ENCODE data around the gene MAD1L1.
A peak's percentile ranks its signal among the peaks of the same experiment; 100 is the strongest.
"Not testable (repeated sequence)": the region's sequence is repeated elsewhere in the genome, so short reads cannot be mapped to it uniquely, and the experiment has no call there.

The MAD1L1 gene

DNA sequence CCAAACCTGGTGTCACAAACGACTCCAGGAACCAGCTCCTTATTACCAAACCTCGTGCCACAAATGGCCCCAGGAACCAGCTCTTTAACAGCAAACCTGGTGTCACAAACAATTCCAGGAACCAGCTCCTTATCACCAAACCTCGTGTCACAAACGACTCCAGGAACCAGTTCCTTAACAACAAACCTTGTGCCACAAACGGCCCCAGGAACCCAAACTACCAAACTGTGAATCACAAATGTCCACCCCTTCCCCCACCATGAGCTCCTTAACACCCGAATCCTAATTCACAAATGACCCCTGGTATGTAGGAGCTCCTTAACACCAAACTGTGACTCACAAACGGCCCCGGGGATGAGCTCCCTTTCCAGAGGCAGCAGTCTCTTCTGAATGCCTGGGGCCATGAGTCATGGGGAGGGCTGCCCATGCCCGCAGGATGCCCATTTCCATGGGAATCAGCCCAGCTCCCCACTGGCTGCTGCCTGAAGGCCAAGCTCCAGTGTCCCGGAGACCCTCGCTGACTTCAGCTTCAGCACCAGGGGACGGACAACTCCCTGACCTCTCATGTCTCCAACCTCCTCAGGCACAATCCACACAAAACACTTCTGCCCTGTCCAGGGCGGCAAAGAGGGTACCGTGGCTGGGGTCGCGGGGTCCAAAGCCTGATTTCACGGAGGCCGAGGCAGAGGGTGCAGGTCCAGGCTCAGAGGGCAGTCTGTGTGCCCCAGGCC, 349.5 kb downstream of the MAD1L1 start:
- no peak for DNase-seq (ENCODE audit: low spot score)

DNA sequence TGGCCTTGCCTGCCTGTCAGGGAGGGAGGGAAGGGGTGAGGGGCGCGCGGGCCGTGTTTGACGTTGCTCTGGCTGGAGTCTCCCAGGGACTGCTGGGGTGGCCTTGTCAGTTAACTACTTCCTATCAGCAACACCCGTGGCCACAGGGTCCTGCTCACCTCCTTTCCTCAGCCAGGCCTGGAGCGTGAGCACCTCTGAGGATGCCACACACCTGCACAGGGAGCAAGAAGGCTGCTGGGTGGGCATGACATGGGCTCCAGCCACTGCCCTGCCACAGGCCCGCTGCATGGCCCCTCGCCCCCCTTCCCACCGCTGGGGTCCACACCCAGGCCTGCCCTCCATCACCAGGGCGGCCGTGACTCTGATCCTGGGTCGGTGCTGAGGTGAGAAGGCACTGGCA, 350.3 kb downstream of the MAD1L1 start:
- no peak for DNase-seq (ENCODE audit: low spot score)

DNA sequence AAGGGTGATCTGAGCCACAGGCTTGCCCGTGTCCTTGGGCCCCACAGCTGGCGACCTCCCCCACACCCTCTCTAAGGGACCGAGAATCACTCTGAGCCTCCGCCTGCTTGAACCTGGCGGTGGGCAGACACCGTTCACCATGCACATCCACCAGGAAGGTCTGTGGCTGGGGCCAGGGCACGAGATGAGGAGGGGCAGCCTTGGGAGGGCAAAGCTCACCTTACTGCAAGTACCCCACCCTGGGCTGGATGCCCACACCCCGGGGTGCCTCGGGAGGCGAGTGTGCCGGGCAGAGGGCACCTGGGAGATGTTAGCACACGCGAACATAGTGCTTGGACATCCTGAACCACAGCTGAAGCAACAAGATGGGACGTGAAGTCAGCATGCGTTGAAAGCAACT, 350.8 kb downstream of the MAD1L1 start:
- no peak for DNase-seq (ENCODE audit: low spot score)

DNA sequence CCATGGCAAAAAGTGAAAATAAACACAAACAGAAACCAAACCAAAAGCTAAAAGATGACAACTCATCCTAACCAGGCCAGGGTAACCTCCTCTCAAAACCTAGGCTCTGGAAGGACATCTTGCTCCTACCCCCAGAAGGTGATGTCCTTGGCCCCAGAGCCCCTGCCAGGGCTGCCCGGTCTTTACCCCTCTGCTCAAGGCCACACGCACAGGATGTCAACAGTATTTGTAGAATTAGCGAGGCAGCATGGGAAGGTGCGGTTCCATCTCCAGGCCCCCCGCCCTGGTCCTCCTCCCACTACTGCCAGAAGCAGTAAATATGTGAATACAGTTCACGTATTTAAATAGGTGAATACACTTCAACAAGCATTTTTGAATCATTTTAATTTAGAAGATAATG, 356.1 kb downstream of the MAD1L1 start:
- DNase-seq (ENCODE audit: low spot score) = not testable (repeated sequence)

DNA sequence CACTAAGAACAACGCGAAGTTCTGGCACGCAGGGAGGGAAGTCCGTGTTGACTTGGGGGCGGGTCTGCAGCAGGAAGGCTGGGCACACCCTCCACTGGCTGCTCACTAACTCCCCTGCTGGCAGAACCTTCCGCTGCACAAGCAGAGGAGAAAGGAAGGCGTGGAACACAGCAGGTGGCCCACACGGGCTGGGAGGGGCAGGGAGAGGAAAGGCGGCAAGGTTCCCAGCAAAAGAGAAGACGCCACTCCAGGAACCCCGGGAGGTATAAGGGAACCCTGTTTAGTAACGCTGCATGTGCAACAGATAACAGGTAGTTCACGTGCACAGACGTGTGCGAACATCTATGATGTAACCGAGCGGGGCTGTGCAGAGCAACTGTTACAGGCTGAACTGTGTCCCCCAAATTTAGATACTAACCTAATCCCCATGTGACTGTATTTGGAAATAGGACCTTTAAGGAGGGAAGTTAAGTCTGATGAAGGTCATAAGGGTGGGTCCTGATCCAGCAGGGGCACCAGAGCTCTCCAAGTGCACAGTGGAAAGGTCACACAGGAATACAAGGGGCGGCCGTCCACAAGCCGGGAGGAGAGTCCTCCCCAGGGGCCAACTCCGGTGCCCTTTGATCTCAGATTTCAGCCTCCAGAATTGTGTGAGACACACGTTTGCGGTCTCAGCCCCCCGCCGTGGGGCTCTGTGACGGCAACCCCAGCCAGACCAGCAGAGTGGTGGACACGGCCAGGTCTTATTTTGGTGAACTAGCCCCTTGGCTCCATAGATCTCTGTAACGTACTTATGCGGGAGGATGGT, 357.1 kb downstream of the MAD1L1 start:
- DNase-seq (ENCODE audit: low spot score) = not testable (repeated sequence)

DNA sequence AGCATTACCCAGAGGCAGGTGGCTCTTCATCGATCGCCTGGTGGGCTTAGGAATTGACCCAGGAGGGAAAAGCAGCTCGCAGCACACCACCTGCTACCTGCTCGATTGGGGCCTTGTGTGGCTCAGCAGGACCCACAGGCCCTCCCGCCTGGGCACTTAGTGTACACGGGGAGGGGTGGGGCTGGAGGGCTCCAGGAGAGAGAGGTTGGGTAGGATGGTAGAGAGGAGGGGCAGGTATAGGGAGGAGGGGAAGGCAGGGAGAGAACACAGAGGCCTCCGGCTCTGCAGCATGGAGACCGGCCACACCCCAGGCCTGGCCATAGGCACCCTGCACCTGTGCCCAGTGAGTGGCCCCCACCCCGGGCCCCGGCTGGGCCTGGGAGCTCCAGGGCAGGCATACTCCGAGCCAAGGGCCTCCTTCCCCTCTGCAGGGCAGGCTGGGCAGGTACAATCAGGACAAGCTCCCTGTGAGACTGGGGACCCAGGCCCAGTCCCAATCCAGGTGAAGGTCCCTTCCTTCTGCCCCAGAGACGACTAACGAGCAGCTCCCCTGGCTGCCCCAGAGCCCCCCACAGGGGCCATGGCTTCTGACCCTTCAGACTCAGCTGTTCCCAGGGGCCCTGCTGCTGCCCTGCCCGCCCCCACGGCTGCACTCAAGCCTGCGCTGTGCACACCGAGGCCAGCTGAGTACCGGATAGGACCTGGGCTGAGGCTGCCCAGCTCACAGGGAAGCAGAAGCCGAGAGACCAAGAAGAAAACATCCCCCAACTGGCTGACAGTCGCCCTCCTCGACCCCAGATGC, 358.0 kb downstream of the MAD1L1 start:
- not testable (repeated sequence) for DNase-seq (ENCODE audit: low spot score)

DNA sequence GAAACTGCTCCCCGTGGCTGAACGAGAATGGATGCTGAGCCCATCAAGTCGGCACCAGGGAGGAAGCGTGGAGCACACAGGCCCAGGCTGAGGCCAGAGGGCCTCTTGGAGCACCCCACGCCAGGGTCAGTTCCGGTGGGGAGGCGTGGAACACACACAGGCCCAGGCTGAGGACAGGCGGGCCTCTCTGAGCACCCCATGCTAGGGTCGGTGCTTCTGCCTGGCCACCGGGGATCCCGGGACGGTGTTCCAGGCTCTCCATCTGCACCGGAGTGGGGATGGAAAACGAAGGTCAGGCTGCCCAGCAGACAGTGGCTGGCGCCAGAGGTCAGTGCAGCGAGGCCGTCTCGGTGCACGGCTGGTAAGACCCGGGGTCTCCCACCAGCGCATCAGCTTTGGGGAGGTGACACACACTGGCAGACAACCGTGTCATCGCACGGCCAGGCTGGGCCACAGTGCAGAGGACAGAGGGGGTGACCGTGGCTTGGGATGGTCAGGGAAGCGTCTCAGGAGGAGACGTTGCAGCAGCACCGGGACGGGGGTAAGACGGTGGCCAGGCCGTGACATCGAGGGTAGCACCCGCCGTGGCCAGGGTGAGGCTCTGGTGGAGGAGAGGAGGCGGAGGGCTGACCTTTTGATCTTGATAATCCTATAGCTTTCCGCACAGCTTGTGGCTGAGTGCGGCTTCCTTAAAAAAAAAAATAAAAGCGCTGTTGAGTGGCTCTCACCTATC, 358.7 kb downstream of the MAD1L1 start:
- DNase-seq (ENCODE audit: low spot score) = no peak

DNA sequence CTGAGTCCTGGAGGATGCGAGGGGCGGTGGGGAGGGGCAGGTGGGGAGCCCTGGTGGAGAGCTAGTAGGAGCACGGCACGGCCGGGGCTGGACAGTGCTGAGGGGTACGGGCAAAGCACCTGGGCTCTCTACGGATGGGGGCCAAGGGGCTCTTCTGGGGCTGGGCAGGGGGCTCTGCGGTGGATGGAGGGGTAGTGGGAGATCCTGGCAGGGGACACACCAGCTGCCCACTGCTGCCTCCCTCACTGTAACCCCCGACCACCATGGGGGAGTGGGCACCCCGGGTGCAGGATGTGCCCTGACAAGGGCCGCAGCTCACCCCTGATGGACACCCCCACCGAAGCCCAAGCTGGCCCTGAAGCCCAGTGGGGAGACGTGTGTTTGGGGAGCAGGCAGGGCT, 359.3 kb downstream of the MAD1L1 start:
- DNase-seq (ENCODE audit: low spot score) = no peak

DNA sequence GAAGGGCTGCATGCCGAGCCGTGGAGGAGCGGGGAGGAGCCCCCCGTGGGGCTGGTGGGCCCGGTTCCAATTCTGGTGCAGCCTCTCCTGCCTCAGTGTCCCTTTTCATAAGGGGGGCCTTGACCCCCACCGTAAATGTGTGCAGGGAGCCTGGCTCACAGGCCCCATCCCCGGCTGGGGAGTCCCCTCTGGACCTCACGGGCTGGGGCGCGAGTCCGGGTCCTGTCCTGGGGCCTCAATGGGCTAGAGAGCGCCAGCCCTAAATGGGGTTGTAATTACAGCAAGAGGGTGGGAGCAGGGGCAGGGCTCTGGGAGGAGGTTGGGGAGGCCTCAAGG, 359.7 kb downstream of the MAD1L1 start:
- DNase-seq (ENCODE audit: low spot score) = no peak

DNA sequence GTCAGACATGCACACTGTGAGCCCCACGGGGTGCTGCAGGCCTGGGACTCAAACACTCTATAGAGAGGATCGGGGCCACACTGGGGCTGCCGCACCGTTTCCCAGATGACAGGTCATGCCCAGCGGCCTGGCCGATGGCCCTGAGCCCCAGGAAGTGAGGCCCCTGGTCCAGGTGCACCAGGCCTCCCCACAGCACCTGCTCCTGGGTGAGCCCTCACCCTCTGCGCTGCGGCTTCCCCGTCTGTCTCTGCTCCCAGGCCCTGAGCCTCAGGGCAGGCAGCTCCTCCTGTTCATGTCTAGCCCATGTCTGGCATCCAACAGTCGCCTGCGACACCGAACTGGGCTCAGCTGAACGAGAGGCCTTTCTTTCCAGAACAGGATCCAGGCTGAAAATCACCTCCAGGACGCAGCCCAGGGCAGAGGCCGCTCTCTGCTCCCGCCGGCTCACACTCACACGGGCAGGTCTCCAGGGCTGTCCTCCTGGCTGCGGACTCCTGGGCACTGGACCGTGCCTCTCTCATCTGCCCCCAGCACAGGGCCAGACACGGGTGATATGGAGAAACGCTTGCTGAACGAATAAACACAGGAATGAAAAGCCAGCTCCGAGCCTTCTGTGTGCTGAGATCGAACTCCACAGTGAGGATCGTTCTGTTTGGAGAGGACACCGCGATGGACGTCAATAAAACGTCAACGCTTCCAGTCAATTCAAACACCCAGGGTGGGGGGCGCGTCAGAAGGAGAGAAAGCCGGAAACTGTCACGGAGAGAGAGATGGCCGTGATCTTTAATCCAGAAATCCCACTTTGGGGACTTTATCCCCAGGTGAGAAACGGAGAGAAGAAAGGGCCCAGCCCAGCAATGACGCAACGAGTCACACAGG, 360.3 kb downstream of the MAD1L1 start:
- no peak for DNase-seq (ENCODE audit: low spot score)

DNA sequence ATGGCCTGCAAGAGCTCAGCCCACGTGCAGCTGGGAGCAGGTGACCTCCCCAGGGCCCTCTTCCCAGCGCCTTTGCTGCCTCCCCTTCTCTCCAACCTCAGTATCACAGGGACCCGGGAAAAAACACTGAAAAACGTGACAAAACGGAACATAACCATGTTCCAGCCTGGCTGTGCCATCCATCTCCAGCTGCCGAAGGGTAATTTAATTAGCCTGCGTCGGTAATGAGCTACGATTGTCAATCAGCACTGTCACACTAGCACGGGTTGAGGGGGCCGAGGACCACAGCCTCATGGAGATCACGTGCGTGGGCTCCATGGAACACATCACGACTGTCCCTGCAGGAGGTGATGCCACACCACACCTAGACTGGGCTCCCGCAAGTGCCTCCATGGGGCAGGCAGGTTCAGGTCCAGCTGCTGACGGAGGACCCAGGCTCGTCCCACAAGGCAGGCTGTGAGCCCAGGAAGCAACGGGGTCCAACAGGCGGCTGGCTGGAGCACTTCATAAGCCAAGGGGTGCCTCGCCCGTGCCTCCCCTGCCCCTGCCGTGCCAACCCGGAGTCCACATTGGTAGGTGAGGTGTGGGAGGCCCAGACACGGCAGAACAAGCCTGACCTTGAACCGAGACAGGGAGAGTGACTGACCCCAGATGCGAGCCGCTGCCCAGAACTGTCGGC, 363.2 kb downstream of the MAD1L1 start:
- DNase-seq (ENCODE audit: low spot score) = no peak

DNA sequence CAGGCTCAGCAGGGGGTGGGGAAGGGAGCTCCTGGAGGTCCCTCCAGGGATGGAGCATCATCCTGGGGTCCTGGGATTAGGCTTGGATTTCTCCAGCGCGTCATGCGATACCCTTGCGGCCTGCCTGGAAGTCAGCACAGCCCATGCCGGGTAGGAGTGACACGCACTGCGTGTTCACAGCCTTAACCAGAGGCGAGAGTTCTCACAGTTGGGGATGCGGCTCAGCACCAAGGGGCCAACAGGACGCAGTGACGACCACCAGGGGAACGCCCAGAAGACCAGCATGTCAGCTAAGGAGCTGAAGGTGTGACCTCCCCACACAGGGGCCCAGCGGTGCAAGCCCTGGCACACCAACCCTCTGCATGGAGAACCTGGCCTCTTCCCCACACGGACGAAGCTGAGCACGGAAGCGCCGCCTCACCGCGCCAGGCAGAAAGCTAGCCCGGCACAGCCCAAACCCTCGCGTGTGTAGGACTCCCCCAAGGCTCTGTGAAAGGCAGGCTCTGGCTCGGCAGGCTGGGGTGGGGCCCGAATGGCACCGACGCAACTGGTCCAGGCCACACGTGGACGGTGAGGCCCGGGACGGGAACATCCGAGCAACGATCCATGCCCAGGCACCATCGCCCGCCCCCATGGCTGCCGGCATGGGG, 364.1 kb downstream of the MAD1L1 start:
- no peak for DNase-seq (ENCODE audit: low spot score)

DNA sequence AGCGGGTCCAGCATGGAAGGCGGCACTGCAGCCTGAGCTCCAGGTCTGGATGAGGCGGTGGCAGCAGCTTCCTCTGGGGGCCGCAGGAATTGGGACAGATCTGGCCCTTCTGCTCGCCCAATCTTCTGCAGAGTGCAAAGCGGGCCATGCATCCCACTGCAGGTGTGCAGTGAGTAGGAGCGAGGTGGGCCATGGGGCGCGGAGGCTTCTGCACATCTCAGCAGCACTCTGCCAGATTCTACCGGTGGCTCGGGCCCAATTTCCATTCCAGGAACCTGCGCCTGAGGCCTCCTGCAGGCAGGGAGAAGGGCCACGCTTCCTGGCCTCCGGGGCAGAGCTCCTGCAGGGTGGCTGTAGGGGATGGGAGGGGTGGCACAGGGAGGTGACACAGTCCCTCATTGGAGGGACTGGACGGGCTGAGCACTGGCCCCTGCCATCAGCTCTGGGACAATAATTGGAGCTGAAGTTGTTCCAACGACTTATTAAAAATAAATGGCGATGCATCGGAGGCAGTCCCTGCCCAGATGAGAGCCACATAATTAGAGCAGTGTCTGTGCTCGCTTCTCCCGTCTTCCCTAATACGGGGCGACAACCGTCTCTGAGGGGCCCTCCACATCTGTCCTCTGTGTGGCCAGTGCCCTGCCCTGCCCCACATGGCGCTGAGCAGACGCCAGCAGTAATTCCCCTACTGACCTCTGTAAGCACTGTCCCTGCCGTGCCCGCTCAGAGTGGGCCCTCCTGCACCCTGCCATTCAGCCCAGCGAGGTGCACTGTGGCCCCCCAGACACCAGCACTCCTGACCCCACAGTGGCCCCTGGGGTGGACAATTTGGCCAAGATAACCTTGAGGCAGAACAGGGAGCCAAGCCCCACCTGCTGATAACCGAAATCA, 365.1 kb downstream of the MAD1L1 start:
- no peak for DNase-seq (ENCODE audit: low spot score)

DNA sequence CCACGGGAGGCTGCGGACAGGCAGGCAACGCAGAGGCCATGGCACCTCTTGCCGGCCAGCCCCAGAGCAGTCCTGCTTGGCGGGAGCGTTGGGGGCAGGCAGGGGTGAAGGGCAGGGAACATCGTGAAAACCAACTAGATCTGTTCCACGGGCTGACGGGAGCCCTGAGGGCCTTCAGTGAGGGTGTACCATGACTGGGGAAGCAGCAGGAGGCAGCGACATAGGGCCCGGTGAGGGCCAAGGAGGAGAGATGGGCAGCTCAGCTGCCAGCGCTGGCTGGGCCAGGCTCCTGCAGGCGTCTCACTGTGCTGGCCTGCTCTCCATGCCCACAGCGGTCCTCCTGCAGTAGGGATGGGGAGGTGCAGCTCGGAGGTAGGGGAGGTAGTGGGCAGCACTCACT, 366.1 kb downstream of the MAD1L1 start:
- DNase-seq (ENCODE audit: low spot score) = no peak

DNA sequence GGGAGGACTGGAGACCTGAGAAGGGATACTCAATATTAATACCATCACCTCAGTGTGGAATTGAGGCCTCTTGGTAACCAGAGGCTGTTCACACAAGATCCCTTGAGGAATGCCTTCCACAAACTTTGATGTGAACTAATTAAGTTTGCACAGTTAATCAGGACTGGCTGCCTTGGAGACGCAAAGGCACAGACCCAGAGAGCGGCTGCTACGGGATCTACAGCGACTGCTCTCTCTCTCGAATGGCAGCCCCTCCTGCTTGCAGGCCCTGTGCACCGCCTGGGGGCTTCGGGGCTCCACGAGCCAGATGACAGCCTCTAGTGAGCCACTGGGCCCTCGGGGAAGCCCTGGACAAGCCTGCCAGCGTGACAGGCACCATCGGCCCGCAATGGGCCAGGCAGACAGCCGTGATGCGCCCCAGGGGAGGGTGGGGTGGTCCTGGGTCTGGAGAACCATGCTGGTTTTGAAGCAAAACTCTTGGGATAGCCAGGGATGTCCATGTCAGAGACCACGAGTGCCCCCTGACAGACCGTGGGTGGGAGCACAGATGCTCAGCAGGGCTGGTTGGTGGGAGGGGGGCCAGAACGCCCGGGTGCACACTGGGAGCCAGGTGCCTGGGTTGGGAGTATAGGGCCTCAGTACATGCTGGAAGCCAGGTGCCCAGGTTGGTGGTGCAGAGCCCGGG, 367.0 kb downstream of the MAD1L1 start:
- DNase-seq (ENCODE audit: low spot score) = no peak

DNA sequence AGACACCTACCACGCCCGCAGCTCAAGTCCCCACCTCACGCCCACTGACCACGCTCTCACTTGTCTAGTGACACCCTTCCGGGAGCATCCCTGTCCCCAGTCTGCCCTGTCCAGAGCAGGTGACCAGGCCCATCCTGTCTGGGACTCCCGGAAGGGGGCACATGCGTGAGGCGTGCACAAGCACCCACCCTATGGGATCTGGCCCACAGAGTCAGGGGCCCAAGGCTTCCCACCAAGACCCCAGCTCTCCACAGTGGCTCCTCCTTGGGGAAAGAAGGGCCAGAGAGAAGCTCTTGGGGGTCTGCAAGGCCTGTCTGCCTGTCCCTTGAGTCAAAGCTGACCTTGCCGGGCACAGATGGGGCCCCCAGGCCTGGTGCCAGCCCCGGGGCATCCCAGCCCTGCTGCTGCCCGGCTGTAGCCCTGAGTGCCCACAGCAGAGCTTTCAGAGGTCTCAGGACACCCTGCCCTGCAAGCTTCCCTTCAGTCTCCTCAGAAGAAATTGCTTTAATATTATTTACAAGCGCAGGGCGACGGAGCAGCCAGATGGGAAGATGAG, 367.7 kb downstream of the MAD1L1 start:
- no peak for DNase-seq (ENCODE audit: low spot score)

DNA sequence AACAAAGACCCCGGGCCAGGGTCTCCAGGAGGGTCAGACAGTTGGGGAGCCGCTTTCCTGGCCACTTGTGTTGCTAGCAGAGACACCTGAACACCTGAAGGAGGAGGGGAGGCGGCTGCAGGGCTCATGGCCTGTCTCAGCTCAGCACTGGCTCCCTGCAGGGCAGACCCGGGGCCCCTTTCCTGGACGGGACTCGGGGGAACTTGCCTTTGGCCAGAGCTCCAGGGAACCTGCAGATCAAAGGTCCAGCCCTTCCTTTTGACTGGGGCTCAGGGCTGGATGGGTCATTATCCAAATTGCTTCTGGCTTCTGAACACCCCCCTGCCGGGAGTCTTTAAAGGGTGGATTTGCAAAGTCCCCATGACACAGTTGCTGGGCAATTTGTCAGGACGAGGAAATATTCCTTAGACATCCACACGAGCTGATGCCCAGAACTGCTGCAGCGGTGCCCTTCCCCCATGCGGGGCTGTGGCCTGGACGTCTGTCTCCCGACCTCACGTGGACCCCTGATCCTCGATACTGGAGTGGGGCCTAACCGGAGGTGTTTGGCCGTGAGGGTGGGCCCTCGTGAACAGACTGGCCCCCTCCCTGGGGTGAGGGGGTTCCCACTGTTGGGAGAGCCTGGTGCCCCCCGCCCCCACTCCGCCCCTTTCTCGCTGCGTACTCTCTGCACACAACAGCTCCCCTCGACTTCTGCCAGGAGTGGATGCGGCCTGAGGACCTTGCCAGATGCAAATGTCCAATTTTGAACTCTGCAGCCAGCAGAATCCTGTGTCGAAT, 368.4 kb downstream of the MAD1L1 start:
- peak; percentile 57 for DNase-seq (ENCODE audit: low spot score)
